Endothelial cell of umbilical vein (primary cell): ENCODE data around the gene MPZL3. TPM values are rescaled to one million over a fixed set of nuclear protein-coding genes. Genes with fewer than 3 reads are reported as not detected.

ENCODE experiments used
- BruUV-seq: library from RNA; stranded (reverse); fragments of 400-500 nt; replicated peaks from 2 replicates; lab custom pipeline; 2021; lab: Mats Ljungman, UMichigan
- CTCF ChIA-PET: fragments of 300-600, 350-600 bp; sonication (Branson Sonifier 250); formaldehyde crosslinking; loops from one replicate; lab custom pipeline; 2021; ENCODE audit warnings: antibody characterized with exemption, inconsistent platforms; lab: Charles Lee
- POLR2A ChIA-PET: fragments of 300-600, 350-600 bp; sonication (Branson Sonifier 250); formaldehyde crosslinking; loops from one replicate; lab custom pipeline; 2021; ENCODE audit warnings: antibody characterized with exemption, inconsistent platforms; lab: Charles Lee
- DNase-seq: peaks from one replicate; pipeline ENCODE4 v3.0.0-alpha.2; 2011; ENCODE audit warnings: low read depth, low spot score
- FAIRE-seq: peaks from 2 replicates; lab custom pipeline; 2011; peaks lifted over from hg19 to GRCh38; lab: Jason Lieb, UNC
- H2AFZ ChIP-seq: 2 replicates; pipeline ENCODE4 v1.6.0; 2012; ENCODE audit warnings: low read depth, low read length, control low read depth, inconsistent platforms
- H3K27ac ChIP-seq: 2 replicates; pipeline ENCODE4 v1.5.1; 2011; ENCODE audit warnings: low read depth, mild to moderate bottlenecking, control low read depth, low read length, moderate library complexity; ENCODE audit not compliant: insufficient read depth
- H3K27me3 ChIP-seq, 2 experiments: 2 replicates each; pipeline versions ENCODE4 v1.6.0 to v1.6.1; 2011; ENCODE audit warnings: low read length in 2 of 2, mixed read lengths in 1 of 2; ENCODE audit not compliant: control insufficient read depth in 2 of 2, insufficient read depth in 2 of 2
- H3K36me3 ChIP-seq, 2 experiments: 2 replicates in 1 of 2; 3 replicates in 1 of 2; pipeline ENCODE4 v1.5.1; 2011; ENCODE audit warnings: low read length in 2 of 2, mild to moderate bottlenecking in 1 of 2, moderate library complexity in 1 of 2; ENCODE audit not compliant: control insufficient read depth in 2 of 2, insufficient read depth in 2 of 2; ENCODE audit errors: extremely low read depth in 1 of 2
- H3K4me1 ChIP-seq: 3 replicates; pipeline ENCODE4 v1.5.1; 2011; ENCODE audit warnings: mild to moderate bottlenecking, low read length; ENCODE audit not compliant: control insufficient read depth, insufficient read depth; ENCODE audit errors: extremely low read depth
- H3K4me2 ChIP-seq: 2 replicates; pipeline ENCODE4 v1.6.1; 2011; ENCODE audit warnings: low read length, control low read depth, mixed read lengths; ENCODE audit not compliant: insufficient read depth
- H3K4me3 ChIP-seq, 3 experiments: fragments of 200-600 bp in 1 of 3; sonication (generic), shearing (Covaris generic) in 1 of 3; replicated peaks in 1 of 3; 2 replicates each; pipeline ENCODE4 v1.5.1; 2011 to 2016; ENCODE audit warnings: control low read depth in 3 of 3, low read length in 3 of 3, mild to moderate bottlenecking in 2 of 3, inconsistent platforms in 1 of 3, low read depth in 1 of 3, moderate library complexity in 1 of 3; ENCODE audit not compliant: insufficient read depth in 1 of 3
- H3K79me2 ChIP-seq: 2 replicates; pipeline ENCODE4 v1.6.0; 2012; ENCODE audit warnings: low read length, inconsistent platforms; ENCODE audit not compliant: control insufficient read depth, insufficient read depth
- H3K9ac ChIP-seq: replicated peaks from 2 replicates; pipeline ENCODE3; 2011; ENCODE audit warnings: low read length, control low read depth; ENCODE audit not compliant: insufficient read depth; ENCODE audit errors: extremely low read depth
- H3K9me1 ChIP-seq: replicated peaks from 3 replicates; pipeline ENCODE4 v1.6.0; 2011; ENCODE audit warnings: mild to moderate bottlenecking, low read length; ENCODE audit not compliant: control insufficient read depth, insufficient read depth; ENCODE audit errors: extremely low read depth
- H3K9me3 ChIP-seq: replicated peaks from 2 replicates; pipeline ENCODE4 v1.5.1; 2012; ENCODE audit warnings: low read length, inconsistent platforms; ENCODE audit not compliant: control insufficient read depth, insufficient read depth
- H4K20me1 ChIP-seq: replicated peaks from 2 replicates; pipeline ENCODE3; 2011; ENCODE audit warnings: mild to moderate bottlenecking, low read length; ENCODE audit not compliant: control insufficient read depth, insufficient read depth; ENCODE audit errors: extremely low read depth
- CTCF ChIP-seq, 2 donors: IDR thresholded peaks; 1 replicate in 1 of 2; 2 replicates in 1 of 2; pipeline ENCODE4 v1.5.1; 2011; ENCODE audit warnings: low read length in 2 of 2, mild to moderate bottlenecking in 2 of 2, moderate library complexity in 2 of 2, control low read depth in 1 of 2, inconsistent platforms in 1 of 2, low read depth in 1 of 2; ENCODE audit not compliant: insufficient read depth in 1 of 2; ENCODE audit errors: extremely low read depth in 1 of 2
- EZH2 ChIP-seq: IDR thresholded peaks from 2 replicates; pipeline ENCODE4 v1.6.1; 2012; ENCODE audit warnings: borderline replicate concordance, low read depth, mild to moderate bottlenecking, moderate library complexity, low read length, inconsistent platforms; ENCODE audit not compliant: severe bottlenecking
- FOS ChIP-seq: IDR thresholded peaks from 2 replicates; pipeline ENCODE4 v1.6.1; 2011; ENCODE audit warnings: mild to moderate bottlenecking, low read length, moderate library complexity, borderline replicate concordance; ENCODE audit not compliant: insufficient read depth
- GATA2 ChIP-seq: IDR thresholded peaks from 2 replicates; pipeline ENCODE4 v1.7.0; 2011; ENCODE audit warnings: low read depth, mild to moderate bottlenecking, moderate library complexity, mixed read lengths, low read length; ENCODE audit not compliant: insufficient read length, insufficient read depth
- JUN ChIP-seq: IDR thresholded peaks from 2 replicates; pipeline ENCODE4 v1.6.1; 2011; ENCODE audit warnings: borderline replicate concordance, low read depth; ENCODE audit not compliant: insufficient read length, insufficient read depth
- MAX ChIP-seq: IDR thresholded peaks from 2 replicates; pipeline ENCODE4 v1.6.1; 2011; ENCODE audit not compliant: insufficient read depth, insufficient read length
- MYC ChIP-seq: IDR thresholded peaks from one replicate; pipeline ENCODE4 v1.6.1; 2011; ENCODE audit warnings: mild to moderate bottlenecking, low read depth, low read length
- POLR2A ChIP-seq: IDR thresholded peaks from 2 replicates; pipeline ENCODE4 v1.6.1; 2012; ENCODE audit warnings: low read depth, mild to moderate bottlenecking, control low read depth, low read length
- POLR2AphosphoS5 ChIP-seq: IDR thresholded peaks from 2 replicates; pipeline ENCODE4 v1.6.1; 2012; ENCODE audit warnings: low read depth, mild to moderate bottlenecking, control low read depth, low read length, moderate library complexity; ENCODE audit not compliant: insufficient read depth
- dilution Hi-C: fragments of 300-500 bp; cut with MboI; formaldehyde crosslinking; loops from one replicate; pipeline ENCODE4 v1.15.0; 2019; ENCODE audit warnings: low sequenced_read_pairs; ENCODE audit not compliant: extremely low pct_ligation_motif_present
- intact Hi-C: fragments of 100-400 bp; cut with micrococcal nuclease; formaldehyde crosslinking; loops from one replicate; pipeline ENCODE4 v1.10.0; 2022
- polyA plus RNA-seq, 4 experiments: library from polyadenylated mRNA; depleted of rRNA in 3 of 4; stranded (reverse) in 3 of 4; unstranded in 1 of 4; fragments of >200 nt; gene quantifications; 2 replicates each; pipeline versions ENCODE4 v1.2.1 to v1.2.3, GENCODE V29; 2011 to 2012; ENCODE audit warnings: missing spikeins in 1 of 4
- total RNA-seq: library from RNA; stranded (reverse); gene quantifications from 2 replicates; pipeline ENCODE4 v1.2.3, GENCODE V29; 2021

Gene MPZL3
- total and polyA plus RNA-seq, 2 donors (not counting 3 experiments of a cell fraction or from before 2014, with no cell fraction given), result 2.5 to 7.1 TPM

DNA sequence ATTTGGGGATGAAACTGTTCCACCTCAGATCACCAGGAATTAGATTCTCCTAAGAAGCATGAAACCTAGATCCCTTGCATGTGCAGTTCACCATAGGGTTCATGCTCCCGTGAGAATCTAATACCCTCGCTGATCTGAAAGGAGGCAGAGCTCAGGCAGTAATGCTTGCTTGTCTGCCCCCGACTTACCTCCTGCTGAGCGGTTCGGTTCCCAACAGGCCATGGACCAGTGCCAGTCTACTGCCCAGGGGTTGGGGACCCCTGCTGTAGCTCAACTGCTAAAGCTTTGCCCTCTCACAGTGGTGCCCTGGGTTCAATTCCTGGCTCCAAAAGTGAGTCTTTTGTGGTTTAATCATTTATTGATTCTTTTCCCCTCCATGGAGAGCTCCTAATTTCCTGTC, 30.7 kb downstream of the MPZL3 start:
- CTCF ChIA-PET, result interaction anchor here (1.0 to 2.1 kb wide), 4 partner anchors 12 to 126 kb away, joined by 3 to 14 read pairs (median 4); no protein-coding TSS in a partner anchor
- no peak for DNase-seq
- no peak overlapping the region for H3K27ac ChIP-seq
- no peaks in the 10 kb centered on the region for H4K20me1 ChIP-seq
- H3K9me3 ChIP-seq, result no peaks in the 10 kb centered on the region
- H3K4me1 ChIP-seq, result no peaks in the 10 kb centered on the region
- TF ChIP-seq POLR2A (no peak), FOS (no peak), MAX (no peak), EZH2 (no peak), POLR2AphosphoS5 (no peak), JUN (no peak), MYC (no peak), GATA2 (no peak), CTCF (IDR thresholded peaks at IDR 0.05; ENCODE audit: extremely low read depth in 1 of 2, insufficient read depth in 1 of 2, low read depth in 1 of 2, low read length in 2 of 2) (no peak)
- BruUV-seq, result no TSS peak
- H2AFZ ChIP-seq, result no peak overlapping the region
- FAIRE-seq, result no peak
- dilution Hi-C loops, result no loop called here
- no peak overlapping the region for H3K9ac ChIP-seq
- H3K4me2 ChIP-seq, result no peak overlapping the region
- intact Hi-C loops, result no loop called here
- POLR2A ChIA-PET, result no interaction called here
- no peaks in the 10 kb centered on the region for H3K36me3 ChIP-seq
- no peaks in the 10 kb centered on the region for H3K79me2 ChIP-seq
- H3K27me3 ChIP-seq, result peaks cover 4 to 10% of the 10 kb centered on the region in 2 experiments
- no peak overlapping the region for H3K4me3 ChIP-seq
- no peaks in the 10 kb centered on the region for H3K9me1 ChIP-seq
